ENCODE results near the gene TSC1. TPM values are rescaled to one million over a fixed set of nuclear protein-coding genes. Genes with fewer than 3 reads are reported as not detected.

The TSC1 gene
- total and polyA plus RNA-seq, 2 experiments from 2014 or later, result 19.5 to 47.8 TPM

DNA sequence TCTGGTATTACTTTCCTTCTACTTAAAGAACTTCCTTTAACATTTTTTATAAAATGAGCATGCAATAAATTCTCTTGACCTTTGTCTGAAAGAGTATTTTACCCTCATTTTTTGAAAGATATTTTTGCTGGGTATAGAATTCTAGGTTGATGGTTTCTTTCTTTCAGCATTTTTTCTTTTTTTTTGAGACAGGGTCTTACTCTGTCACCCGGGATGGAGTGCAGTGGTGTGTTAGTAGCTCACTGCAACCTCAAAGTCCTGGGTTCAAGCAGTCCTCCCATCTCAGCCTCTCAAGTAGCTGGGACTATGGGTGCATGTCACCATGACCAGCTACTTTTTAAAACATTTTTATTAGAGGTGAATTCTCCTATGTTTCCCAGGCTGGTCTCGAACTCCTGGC is 10.7 kb upstream of the TSC1 start:
- TF ChIP-seq, protein P1, sequence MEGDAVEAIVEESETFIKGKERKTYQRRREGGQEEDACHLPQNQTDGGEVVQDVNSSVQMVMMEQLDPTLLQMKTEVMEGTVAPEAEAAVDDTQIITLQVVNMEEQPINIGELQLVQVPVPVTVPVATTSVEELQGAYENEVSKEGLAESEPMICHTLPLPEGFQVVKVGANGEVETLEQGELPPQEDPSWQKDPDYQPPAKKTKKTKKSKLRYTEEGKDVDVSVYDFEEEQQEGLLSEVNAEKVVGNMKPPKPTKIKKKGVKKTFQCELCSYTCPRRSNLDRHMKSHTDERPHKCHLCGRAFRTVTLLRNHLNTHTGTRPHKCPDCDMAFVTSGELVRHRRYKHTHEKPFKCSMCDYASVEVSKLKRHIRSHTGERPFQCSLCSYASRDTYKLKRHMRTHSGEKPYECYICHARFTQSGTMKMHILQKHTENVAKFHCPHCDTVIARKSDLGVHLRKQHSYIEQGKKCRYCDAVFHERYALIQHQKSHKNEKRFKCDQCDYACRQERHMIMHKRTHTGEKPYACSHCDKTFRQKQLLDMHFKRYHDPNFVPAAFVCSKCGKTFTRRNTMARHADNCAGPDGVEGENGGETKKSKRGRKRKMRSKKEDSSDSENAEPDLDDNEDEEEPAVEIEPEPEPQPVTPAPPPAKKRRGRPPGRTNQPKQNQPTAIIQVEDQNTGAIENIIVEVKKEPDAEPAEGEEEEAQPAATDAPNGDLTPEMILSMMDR (IDR thresholded peaks at IDR 0.05; ENCODE audit: poor library complexity), result no peak
- TF ChIP-seq EZH2 (IDR thresholded peaks at IDR 0.05; ENCODE audit: borderline replicate concordance) (no peak), EZH2phosphoT487 (IDR thresholded peaks at IDR 0.05; ENCODE audit: low read depth, severe bottlenecking, unreplicated experiment) (no peak)
- Histone ChIP-seq H3K4me2 (no peak overlapping the region), H3K36me3 (replicated peaks; ENCODE audit: insufficient read depth, low read depth) (no peaks in the 10 kb centered on the region), H3K4me3 (no peak overlapping the region), H3K27ac (no peak overlapping the region), H2AFZ (no peak overlapping the region), H4K20me1 (ENCODE audit: insufficient read depth, poor library complexity, severe bottlenecking) (no peaks in the 10 kb centered on the region), H3K9me3 (ENCODE audit: low read depth) (no peaks in the 10 kb centered on the region), H3K4me1 (ENCODE audit: insufficient read depth) (no peaks in the 10 kb centered on the region), H3K27me3 (no peaks in the 10 kb centered on the region), H3K9me2 (replicated peaks; ENCODE audit: insufficient read depth) (no peaks in the 10 kb centered on the region), H3K79me2 (no peaks in the 10 kb centered on the region)
- 84% methylated on average over 2 of the region's 2 CpGs for WGBS (ENCODE audit: low lambda C conversion rate, missing lambda C conversion rate)
- no peak for DNase-seq (ENCODE audit: low spot score)

DNA sequence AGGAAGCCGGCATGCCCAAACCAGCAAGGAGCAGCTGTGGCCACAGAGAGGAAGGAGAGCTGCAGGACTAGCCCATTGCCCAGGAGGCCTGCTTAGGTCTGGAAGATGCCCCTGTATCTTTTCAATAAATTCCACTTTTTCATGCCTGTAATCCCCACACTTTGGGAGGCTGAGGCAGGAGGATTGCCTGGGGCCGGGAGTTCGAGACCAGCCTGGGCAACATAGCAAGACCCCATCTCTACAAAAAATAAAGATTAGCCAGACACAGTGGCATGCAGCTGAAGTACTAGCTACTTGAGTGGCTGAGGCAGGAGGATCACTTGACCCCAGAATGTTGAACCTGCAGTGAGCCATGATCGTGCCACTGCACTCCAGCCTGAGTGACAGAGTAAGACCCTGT is 5.3 kb upstream of the TSC1 start:
- H2AFZ ChIP-seq, result no peak overlapping the region
- H3K36me3 ChIP-seq (replicated peaks; ENCODE audit: insufficient read depth, low read depth), result no peaks in the 10 kb centered on the region
- no peaks in the 10 kb centered on the region for H4K20me1 ChIP-seq (ENCODE audit: insufficient read depth, poor library complexity, severe bottlenecking)
- no peaks in the 10 kb centered on the region for H3K9me3 ChIP-seq (ENCODE audit: low read depth)
- no peak for TF ChIP-seq EZH2 (IDR thresholded peaks at IDR 0.05; ENCODE audit: borderline replicate concordance)
- no peak for TF ChIP-seq EZH2phosphoT487 (IDR thresholded peaks at IDR 0.05; ENCODE audit: low read depth, severe bottlenecking, unreplicated experiment)
- TF ChIP-seq, protein P1 (IDR thresholded peaks at IDR 0.05; ENCODE audit: poor library complexity), result no peak
- H3K27me3 ChIP-seq, result no peaks in the 10 kb centered on the region
- H3K4me1 ChIP-seq (ENCODE audit: insufficient read depth), result no peaks in the 10 kb centered on the region
- H3K27ac ChIP-seq, result no peak overlapping the region
- 89% methylated on average over 4 of the region's 4 CpGs for WGBS (ENCODE audit: low lambda C conversion rate, missing lambda C conversion rate)
- H3K4me3 ChIP-seq, result no peak overlapping the region
- no peaks in the 10 kb centered on the region for H3K9me2 ChIP-seq (replicated peaks; ENCODE audit: insufficient read depth)
- H3K4me2 ChIP-seq, result no peak overlapping the region
- DNase-seq (ENCODE audit: low spot score), result no peak
- no peaks in the 10 kb centered on the region for H3K79me2 ChIP-seq

DNA sequence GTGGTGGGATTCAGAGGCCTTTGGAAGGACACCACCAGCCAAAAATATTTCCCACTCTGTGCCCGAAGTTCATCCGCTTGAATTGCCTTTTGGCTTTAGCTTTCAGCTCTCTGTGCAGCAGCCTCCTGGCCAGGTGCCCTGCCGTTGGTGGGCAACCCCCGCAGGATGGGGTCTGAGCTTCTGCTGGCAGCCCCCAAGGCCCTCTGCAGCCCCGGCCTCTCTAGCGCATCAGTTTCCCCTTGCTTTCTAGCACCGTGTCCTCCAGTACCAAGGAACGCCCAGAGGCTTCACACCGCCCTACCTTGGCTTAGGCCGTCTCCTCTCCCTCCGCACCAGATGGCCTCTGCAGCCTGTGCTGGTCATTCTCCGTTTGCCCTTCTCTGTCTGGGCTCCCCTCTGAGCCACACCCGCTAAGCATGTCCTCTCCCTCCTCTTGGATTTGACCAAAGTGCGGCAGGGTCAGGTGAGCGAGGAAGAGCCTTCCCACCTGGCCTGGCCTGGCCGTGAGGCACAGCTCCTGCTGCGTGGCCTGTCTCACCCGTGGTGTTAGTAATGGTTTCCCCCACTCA is 4.2 kb upstream of the TSC1 start:
- Histone ChIP-seq H3K36me3 (replicated peaks; ENCODE audit: insufficient read depth, low read depth) (no peaks in the 10 kb centered on the region), H3K4me1 (ENCODE audit: insufficient read depth) (no peaks in the 10 kb centered on the region)
- no peak for DNase-seq (ENCODE audit: low spot score)

More for the DNA sequence above, 4.2 kb upstream of the TSC1 start:
- no peak overlapping the region for H3K4me2 ChIP-seq
- TF ChIP-seq, protein P1 (IDR thresholded peaks at IDR 0.05; ENCODE audit: poor library complexity), result no peak
- TF ChIP-seq EZH2 (IDR thresholded peaks at IDR 0.05; ENCODE audit: borderline replicate concordance), result no peak
- no peak for TF ChIP-seq EZH2phosphoT487 (IDR thresholded peaks at IDR 0.05; ENCODE audit: low read depth, severe bottlenecking, unreplicated experiment)
- H3K27ac ChIP-seq, result no peak overlapping the region
- H2AFZ ChIP-seq, result no peak overlapping the region
- no peaks in the 10 kb centered on the region for H3K9me2 ChIP-seq (replicated peaks; ENCODE audit: insufficient read depth)
- peaks cover 8% of the 10 kb centered on the region for H3K79me2 ChIP-seq
- no peaks in the 10 kb centered on the region for H3K9me3 ChIP-seq (ENCODE audit: low read depth)
- no peaks in the 10 kb centered on the region for H4K20me1 ChIP-seq (ENCODE audit: insufficient read depth, poor library complexity, severe bottlenecking)
- H3K27me3 ChIP-seq, result no peaks in the 10 kb centered on the region
- no peak overlapping the region for H3K4me3 ChIP-seq
- WGBS (ENCODE audit: low lambda C conversion rate, missing lambda C conversion rate), result 88% methylated on average over 18 of the region's 18 CpGs
